Activated gamma-delta T cell treated with Interleukin-2 at 50 U/mL for 16 hours (primary cell): ENCODE results near the gene ABCB6.

Source experiments
- DNase-seq: peaks from one replicate; pipeline ENCODE4 v3.0.0-alpha.2; 2020

The ABCB6 gene

GRCh38 chr2:219165058-219165911 is 53.5 kb downstream of the ABCB6 start:
- no peak for DNase-seq

- DNase-seq = no peak
Measured at GRCh38 chr2:219163156-219163555, 55.6 kb downstream of the ABCB6 start.

GRCh38 chr2:219161097-219161496 is 57.7 kb downstream of the ABCB6 start:
- no peak for DNase-seq

GRCh38 chr2:219160186-219161017 is 58.4 kb downstream of the ABCB6 start, which contains the start of gene NHEJ1:
TSS of gene NHEJ1 (minus strand) at chr2:219160815. CDS start at chr2:219158362, 2,453 bp downstream.
- DNase-seq = peak; percentile 91
